OCI-LY3 (cell line): Measurements from ENCODE around the gene AMBRA1.

Experiments
- H2AFZ ChIP-seq: fragments of 200-600, 300-600 bp; shearing (Covaris generic); 2 replicates; pipeline ENCODE4 v1.6.0; 2014; ENCODE audit warnings: antibody characterized with exemption, low read depth, low read length
- H3K27ac ChIP-seq: fragments of 200-600, 300-600 bp; sonication (generic); 2 replicates; pipeline ENCODE4 v1.5.1; 2014; ENCODE audit warnings: mild to moderate bottlenecking, low read length, moderate library complexity, mixed read lengths
- H3K27me3 ChIP-seq: fragments of 200-600, 300-600 bp; sonication (generic); 2 replicates; pipeline ENCODE4 v1.6.1; 2014; ENCODE audit warnings: low read depth, low read length, mixed read lengths
- H3K36me3 ChIP-seq: fragments of 200-600, 300-600 bp; sonication (generic); replicated peaks from 2 replicates; pipeline ENCODE3; 2014; ENCODE audit warnings: low read depth, low read length, mixed read lengths
- H3K4me1 ChIP-seq: fragments of 300-600, 200-600 bp; sonication (generic); 2 replicates; pipeline ENCODE4 v1.6.1; 2014; ENCODE audit warnings: low read length, mixed read lengths
- H3K4me2 ChIP-seq: fragments of 200-600, 300-600 bp; sonication (generic); 2 replicates; pipeline ENCODE4 v1.6.1; 2014; ENCODE audit warnings: low read length, mixed read lengths
- H3K4me3 ChIP-seq: fragments of 300-600, 200-600 bp; sonication (generic); 2 replicates; pipeline ENCODE4 v1.5.1; 2014; ENCODE audit warnings: antibody characterized with exemption, mild to moderate bottlenecking, low read length, moderate library complexity
- H3K79me2 ChIP-seq: fragments of 300-600, 200-600 bp; shearing (Covaris generic); 2 replicates; pipeline ENCODE4 v1.6.1; 2014; ENCODE audit warnings: mild to moderate bottlenecking, low read length, mixed read lengths
- H3K9ac ChIP-seq: fragments of 300-600, 200-600 bp; shearing (Covaris generic); 2 replicates; pipeline ENCODE4 v1.6.0; 2014; ENCODE audit warnings: mild to moderate bottlenecking, low read length, moderate library complexity
- H3K9me3 ChIP-seq: fragments of 200-600, 300-600 bp; shearing (Covaris generic); 2 replicates; pipeline ENCODE4 v1.6.1; 2014; ENCODE audit warnings: low read length, mixed read lengths; ENCODE audit not compliant: insufficient read depth
- H4K20me1 ChIP-seq: fragments of 200-600, 300-600 bp; sonication (generic); 2 replicates; pipeline ENCODE4 v1.6.1; 2016; ENCODE audit warnings: low read length, mixed read lengths; ENCODE audit not compliant: insufficient read depth
- CTCF ChIP-seq: fragments of 200-600, 300-600 bp; sonication (generic); IDR thresholded peaks from 2 replicates; pipeline ENCODE4 v1.5.1; 2014; ENCODE audit warnings: antibody characterized with exemption, low read length, low read depth
- EZH2phosphoT487 ChIP-seq: fragments of 200-600 bp; shearing (Covaris generic); IDR thresholded peaks from 2 replicates; pipeline ENCODE4 v1.6.1; 2018; ENCODE audit warnings: antibody characterized with exemption, mixed run types, low read depth

Gene AMBRA1

GRCh38 chr11:46410021-46410420 lies 183.8 kb downstream of the AMBRA1 start:
- no peaks in the 10 kb centered on the region for H3K79me2 ChIP-seq
- no peak overlapping the region for H3K9ac ChIP-seq
- no peak overlapping the region for H3K4me3 ChIP-seq
- H2AFZ ChIP-seq, result no peak overlapping the region
- TF ChIP-seq CTCF (peak; percentile 34), EZH2phosphoT487 (no peak)
- peaks cover 18% of the 10 kb centered on the region for H3K36me3 ChIP-seq
- H3K27me3 ChIP-seq, result no peaks in the 10 kb centered on the region
- no peaks in the 10 kb centered on the region for H3K9me3 ChIP-seq
- peaks cover 3% of the 10 kb centered on the region for H3K4me1 ChIP-seq
- no peak overlapping the region for H3K27ac ChIP-seq
- no peak overlapping the region for H3K4me2 ChIP-seq
- peaks cover under 1% of the 10 kb centered on the region; the same call in 1 of the 2 replicates for H4K20me1 ChIP-seq

DNA sequence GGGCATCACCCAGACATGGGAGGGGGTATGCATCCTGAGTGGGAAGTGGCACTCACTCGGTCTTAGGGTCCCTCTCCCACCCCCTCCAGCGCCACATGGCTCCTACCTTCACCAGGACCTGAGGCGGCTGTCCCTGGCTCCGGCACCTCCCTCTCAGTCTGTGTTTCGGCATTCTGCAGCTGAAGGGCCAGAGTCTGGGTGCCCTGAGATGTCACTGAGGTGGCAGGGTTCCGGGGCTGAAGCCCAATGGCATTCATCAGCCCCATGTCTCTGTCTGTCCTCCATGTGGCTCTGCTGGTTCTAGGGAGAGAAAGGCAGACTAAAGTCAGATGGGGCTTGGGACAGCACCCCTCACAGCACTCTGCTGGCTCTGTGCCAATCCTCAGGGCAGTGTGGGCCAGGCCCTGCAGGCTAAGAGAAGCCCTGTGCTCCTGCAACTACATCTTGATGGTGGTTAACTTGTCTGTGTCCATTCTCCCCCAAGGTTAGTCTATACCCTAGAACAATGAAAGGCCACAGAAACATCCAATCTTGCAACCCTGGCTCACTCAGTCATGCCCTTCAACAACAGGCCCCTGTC lies 185.3 kb downstream of the AMBRA1 start:
- TF ChIP-seq CTCF (no peak), EZH2phosphoT487 (no peak)
- H3K27me3 ChIP-seq, result no peaks in the 10 kb centered on the region
- no peak overlapping the region for H3K4me2 ChIP-seq
- no peak overlapping the region for H3K4me3 ChIP-seq
- no peak overlapping the region for H3K9ac ChIP-seq
- peaks cover 12% of the 10 kb centered on the region for H3K36me3 ChIP-seq
- no peaks in the 10 kb centered on the region for H3K9me3 ChIP-seq
- H3K27ac ChIP-seq, result no peak overlapping the region
- no peak overlapping the region for H2AFZ ChIP-seq
- no peaks in the 10 kb centered on the region for H3K4me1 ChIP-seq
- H4K20me1 ChIP-seq, result no peaks in the 10 kb centered on the region
- H3K79me2 ChIP-seq, result no peaks in the 10 kb centered on the region

GRCh38 chr11:46407635-46408034 lies 186.2 kb downstream of the AMBRA1 start:
- Histone ChIP-seq H3K36me3 (peaks cover 19% of the 10 kb centered on the region), H3K27me3 (no peaks in the 10 kb centered on the region), H3K4me2 (no peak overlapping the region), H3K9ac (no peak overlapping the region), H4K20me1 (no peaks in the 10 kb centered on the region), H3K4me1 (no peaks in the 10 kb centered on the region), H3K79me2 (no peaks in the 10 kb centered on the region), H3K27ac (no peak overlapping the region), H3K4me3 (no peak overlapping the region), H2AFZ (no peak overlapping the region), H3K9me3 (no peaks in the 10 kb centered on the region)
- TF ChIP-seq EZH2phosphoT487, result no peak
- no peak for TF ChIP-seq CTCF

DNA sequence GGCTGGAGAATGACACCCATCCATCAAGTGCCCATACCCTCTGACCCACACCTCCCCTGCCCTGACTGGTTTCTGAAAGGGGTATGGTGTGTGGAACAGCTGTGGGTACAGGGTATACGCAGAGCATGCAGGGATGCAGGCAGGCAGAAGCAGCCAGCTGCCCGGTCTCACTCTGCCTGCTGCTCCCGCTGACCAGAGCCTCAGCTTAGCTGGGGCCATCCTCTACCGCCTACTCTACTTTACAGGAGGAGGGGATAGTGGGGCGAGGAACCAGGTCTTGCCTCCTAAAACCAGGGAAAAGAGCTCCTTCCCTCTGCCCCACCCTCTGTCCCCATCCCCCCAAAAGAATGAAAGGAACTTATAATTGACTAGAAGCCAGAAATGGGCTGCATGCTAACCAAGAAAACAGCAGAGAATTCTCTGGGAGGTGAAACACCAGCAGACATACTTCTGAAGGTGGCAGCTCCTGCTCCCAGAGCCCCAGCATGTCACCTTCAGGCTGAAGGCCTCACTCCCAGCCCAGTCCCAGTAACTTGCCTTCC lies 189.3 kb downstream of the AMBRA1 start:
- H3K36me3 ChIP-seq, result peaks cover 19% of the 10 kb centered on the region
- no peak overlapping the region for H3K4me2 ChIP-seq
- H2AFZ ChIP-seq, result no peak overlapping the region
- H3K79me2 ChIP-seq, result no peaks in the 10 kb centered on the region
- no peaks in the 10 kb centered on the region for H4K20me1 ChIP-seq
- no peak overlapping the region for H3K9ac ChIP-seq
- no peak overlapping the region for H3K4me3 ChIP-seq
- H3K27me3 ChIP-seq, result no peaks in the 10 kb centered on the region
- no peak overlapping the region for H3K27ac ChIP-seq
- H3K9me3 ChIP-seq, result no peaks in the 10 kb centered on the region
- TF ChIP-seq CTCF, result no peak
- no peak for TF ChIP-seq EZH2phosphoT487
- no peaks in the 10 kb centered on the region for H3K4me1 ChIP-seq
